K562 (cell line): Measurements from ENCODE around the gene RNF222. TPM values are rescaled to one million over a fixed set of nuclear protein-coding genes. Genes with fewer than 3 reads are reported as not detected.

ENCODE experiments used
- ATAC-seq: fragments of 200-7000 bp; cut with Tn5 transposase; 3 replicates; pipeline ENCODE4 v1.9.1; 2020; ENCODE audit warnings: moderate library complexity
- BruUV-seq: library from RNA; stranded (reverse); fragments of 400-500 nt; replicated peaks from 2 replicates; lab custom pipeline; 2021; lab: Mats Ljungman, UMichigan
- CTCF ChIA-PET: fragments of 300-600 bp; formaldehyde crosslinking; extraction: SDS; loops from one replicate; lab custom pipeline; 2021; ENCODE audit warnings: low intra/inter-chr PET ratio; lab: Yijun Ruan, JAX
- POLR2A ChIA-PET: fragments of 300-600, 350-650 bp; sonication (Branson Sonifier 250); formaldehyde crosslinking; extraction: SDS; loops from one replicate; lab custom pipeline; 2021; ENCODE audit warnings: antibody characterized with exemption, inconsistent platforms; lab: Yijun Ruan, JAX
- DNase-seq, 4 experiments: peaks; one replicate each; pipeline versions ENCODE4 v3.0.0 to v3.0.0-alpha.2; 2011 to 2018; ENCODE audit warnings: low spot score in 3 of 4, mixed read lengths in 3 of 4; ENCODE audit errors: extremely low read depth in 1 of 4
- FAIRE-seq: peaks from 2 replicates; lab custom pipeline; 2011; peaks lifted over from hg19 to GRCh38; lab: Jason Lieb, UNC
- H2AFZ ChIP-seq: 2 replicates; pipeline ENCODE4 v1.6.0; 2011; ENCODE audit warnings: low read depth, low read length, control low read depth, inconsistent platforms
- H3K27ac ChIP-seq: fragments of 200-600 bp; 3 replicates; pipeline ENCODE4 v1.8.0; 2011; ENCODE audit warnings: low read depth, mild to moderate bottlenecking, control low read depth, inconsistent platforms, low read length, moderate library complexity, mixed read lengths; ENCODE audit errors: extremely low read depth
- H3K27me3 ChIP-seq, 2 experiments: fragments of 300-600 bp in 1 of 2; 2 replicates in 1 of 2; 3 replicates in 1 of 2; pipeline versions ENCODE4 v1.6.0 to v1.8.0; 2011; ENCODE audit warnings: inconsistent platforms in 2 of 2, low read length in 2 of 2, mild to moderate bottlenecking in 1 of 2, mixed read lengths in 1 of 2, moderate library complexity in 1 of 2; ENCODE audit not compliant: control insufficient read depth in 2 of 2, insufficient read depth in 2 of 2
- H3K36me3 ChIP-seq: fragments of 300-600 bp; 3 replicates; pipeline ENCODE4 v1.8.0; 2011; ENCODE audit warnings: mild to moderate bottlenecking, low read length, inconsistent platforms; ENCODE audit not compliant: control insufficient read depth, insufficient read depth
- H3K4me1 ChIP-seq, 2 experiments: fragments of 200-600 bp in 1 of 2; replicated peaks in 1 of 2; 2 replicates in 1 of 2; 3 replicates in 1 of 2; pipeline versions ENCODE4 v1.5.1 to v1.8.0; 2011; ENCODE audit warnings: inconsistent platforms in 2 of 2, low read length in 2 of 2, mild to moderate bottlenecking in 1 of 2, mixed read lengths in 1 of 2, moderate library complexity in 1 of 2; ENCODE audit not compliant: control insufficient read depth in 2 of 2, insufficient read depth in 2 of 2
- H3K4me2 ChIP-seq: 2 replicates; pipeline ENCODE4 v1.6.1; 2011; ENCODE audit warnings: low read length, control low read depth, inconsistent platforms, mixed read lengths; ENCODE audit not compliant: insufficient read depth
- H3K4me3 ChIP-seq: fragments of 200-600 bp; sonication (generic), shearing (Covaris generic); 2 replicates; pipeline ENCODE4 v1.5.1; 2016; ENCODE audit warnings: control low read depth, inconsistent platforms
- H3K79me2 ChIP-seq: fragments of 200-600 bp; 3 replicates; pipeline ENCODE4 v1.8.0; 2011; ENCODE audit warnings: low read length, inconsistent platforms; ENCODE audit not compliant: control insufficient read depth, insufficient read depth
- H3K9ac ChIP-seq, 2 experiments: 2 replicates each; pipeline versions ENCODE4 v1.6.0 to v1.6.1; 2011; ENCODE audit warnings: low read depth in 2 of 2, low read length in 2 of 2, control low read depth in 1 of 2, inconsistent platforms in 1 of 2, mild to moderate bottlenecking in 1 of 2, mixed read lengths in 1 of 2; ENCODE audit not compliant: insufficient read depth in 1 of 2
- H3K9me1 ChIP-seq: one replicate; pipeline ENCODE4 v1.6.0; 2011; ENCODE audit warnings: inconsistent platforms, mild to moderate bottlenecking, low read length, moderate library complexity; ENCODE audit not compliant: control insufficient read depth, insufficient read depth
- H3K9me3 ChIP-seq: replicated peaks from 2 replicates; pipeline ENCODE4 v1.5.1; 2011; ENCODE audit warnings: low read depth, low read length, inconsistent platforms; ENCODE audit not compliant: control insufficient read depth, insufficient read depth
- H4K20me1 ChIP-seq: replicated peaks from 2 replicates; pipeline ENCODE4 v1.6.1; 2011; ENCODE audit warnings: low read length, inconsistent platforms, mixed read lengths; ENCODE audit not compliant: control insufficient read depth, insufficient read depth
- FOXA3 ChIP-seq, 2 experiments: fragments of 450-650 bp in 1 of 2; sonication (generic) in 1 of 2; formaldehyde crosslinking; IDR thresholded peaks in 1 of 2; conservative IDR thresholded peaks in 1 of 2; 2 replicates each; pipeline versions ENCODE4 v1.4.0 to v1.8.0; 2020 to 2022; ENCODE audit warnings: mild to moderate bottlenecking in 2 of 2, missing genetic modification reagents in 1 of 2
- HMGN3 ChIP-seq: IDR thresholded peaks from 2 replicates; pipeline ENCODE4 v1.6.1; 2011; ENCODE audit warnings: borderline replicate concordance, low read depth, mild to moderate bottlenecking, mixed read lengths, low read length; ENCODE audit not compliant: insufficient read length; ENCODE audit errors: extremely low read depth
- MBD2 ChIP-seq: sonication (generic); IDR thresholded peaks from 2 replicates; pipeline ENCODE4 v1.6.1; 2016; ENCODE audit warnings: low read depth, borderline replicate concordance
- NR2F6 ChIP-seq: fragments of 450-650 bp; formaldehyde crosslinking; IDR thresholded peaks from 2 replicates; pipeline ENCODE4 v1.4.0; 2020; ENCODE audit warnings: mild to moderate bottlenecking
- NRF1 ChIP-seq, 2 experiments: fragments of 450-650 bp; IDR thresholded peaks in 1 of 2; conservative IDR thresholded peaks in 1 of 2; 2 replicates each; pipeline ENCODE4 v1.6.1; 2014; ENCODE audit warnings: mild to moderate bottlenecking in 2 of 2
- PHF20 ChIP-seq: fragments of 450-650 bp; IDR thresholded peaks from 2 replicates; pipeline ENCODE4 v1.6.1; 2018; ENCODE audit not compliant: partially characterized antibody
- POLR3A ChIP-seq: IDR thresholded peaks from 2 replicates; pipeline ENCODE4 v1.6.1; 2011; ENCODE audit warnings: borderline replicate concordance, mild to moderate bottlenecking, moderate library complexity; ENCODE audit not compliant: insufficient read length, insufficient read depth; ENCODE audit errors: extremely low read depth
- SRSF3 ChIP-seq: fragments of 200-400 bp; formaldehyde crosslinking; IDR thresholded peaks from 2 replicates; pipeline ENCODE4 v1.6.1; 2016; ENCODE audit warnings: mild to moderate bottlenecking, low read length, moderate library complexity; ENCODE audit not compliant: insufficient read depth
- SRSF7 ChIP-seq: fragments of 200-400 bp; formaldehyde crosslinking; optimal IDR thresholded peaks from 2 replicates; pipeline ENCODE3; 2017; ENCODE audit warnings: mild to moderate bottlenecking, low read depth, low read length
- ZNF184 ChIP-seq: sonication (generic); formaldehyde crosslinking; IDR thresholded peaks from 2 replicates; pipeline ENCODE4 v1.5.0; 2020; ENCODE audit warnings: missing genetic modification reagents
- ZNF347 ChIP-seq: fragments of 450-650 bp; formaldehyde crosslinking; IDR thresholded peaks from 2 replicates; pipeline ENCODE4 v1.4.0; 2020; ENCODE audit warnings: low read depth, mild to moderate bottlenecking, moderate library complexity
- ZZZ3 ChIP-seq: fragments of 450-650 bp; IDR thresholded peaks from 2 replicates; pipeline ENCODE4 v1.6.1; 2016; ENCODE audit warnings: antibody characterized with exemption, mild to moderate bottlenecking, moderate library complexity
- WGBS: fragments of 100-300 bp; shearing (Covaris generic); methylation state at CpG from one replicate; pipeline ENCODE4 v1.1.6; 2016; ENCODE audit warnings: low coverage, mixed read lengths; ENCODE audit not compliant: insufficient coverage; ENCODE audit errors: missing lambda C conversion rate; 5-methylcytosine and 5-hydroxymethylcytosine counted together
- in situ Hi-C: fragments of 300-500 bp; cut with MboI; formaldehyde crosslinking; loops from 4 replicates; pipeline ENCODE4 v1.15.0; 2018; ENCODE audit warnings: inconsistent platforms, mixed read lengths
- intact Hi-C: fragments of 100-400 bp; cut with micrococcal nuclease; formaldehyde crosslinking; loops from 2 replicates; pipeline ENCODE4 v1.14.2; 2022
- polyA plus RNA-seq, 8 experiments: library from polyadenylated mRNA; depleted of rRNA in 4 of 8; stranded (reverse) in 5 of 8; unstranded in 3 of 8; fragments of >200 nt; fragmentation: Nextera tagmentation in 2 of 8; fragmentation: Illumina TruSeq in 1 of 8; extraction: Ambion mirVana in 2 of 8; extraction: Trizol in 1 of 8; gene quantifications; 2 replicates each; pipeline versions ENCODE4 v1.2.1 to v1.2.3, GENCODE V29; 2011 to 2014; ENCODE audit warnings: inconsistent platforms in 1 of 8, missing spikeins in 1 of 8
- total RNA-seq, 7 experiments: library from RNA; depleted of rRNA in 6 of 7; stranded (reverse); fragments of >200 nt in 6 of 7; fragmentation: Illumina TruSeq in 2 of 7; extraction: Trizol in 2 of 7; gene quantifications; 2 replicates each; pipeline versions ENCODE4 v1.2.1 to v1.2.3, GENCODE V29; 2011 to 2021; ENCODE audit warnings: low replicate concordance in 1 of 7
- TF ChIP-seq, protein P1 (sequence below): fragments of 250-450 bp; sonication (Bioruptor Pico); IDR thresholded peaks from 2 replicates; pipeline ENCODE4 v1.5.0; 2022; ENCODE audit warnings: mild to moderate bottlenecking

RNF222 gene
- total and polyA plus RNA-seq, 9 of the 15 experiments (the other 6 are each of a cell fraction or from before 2014, with no cell fraction given): not detected

DNA sequence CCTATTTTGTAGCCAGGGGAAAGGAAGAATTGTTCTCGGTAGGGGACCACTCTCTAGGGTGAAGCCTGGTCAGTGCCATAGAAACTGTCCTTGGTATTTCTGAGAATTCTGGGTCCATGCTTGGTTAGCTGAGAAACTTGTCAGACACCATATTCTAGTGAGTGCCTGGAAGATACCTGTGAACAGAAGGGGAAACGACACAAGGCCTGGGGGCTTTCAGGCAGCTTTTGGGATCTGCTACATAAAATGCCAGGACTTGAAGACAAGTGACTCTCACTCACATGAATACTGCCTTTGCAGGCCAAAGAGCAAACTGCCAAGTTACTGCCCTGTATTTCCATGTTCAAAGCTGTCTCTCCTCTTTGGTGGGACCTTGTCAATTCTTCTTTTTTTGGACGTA, 39.7 kb downstream of the RNF222 start:
- Histone ChIP-seq H2AFZ (no peak overlapping the region), H3K4me1 (peaks cover 0 to 30% of the 10 kb centered on the region in 2 experiments; a peak in 4 of 5 replicates), H3K79me2 (no peaks in the 10 kb centered on the region), H4K20me1 (no peaks in the 10 kb centered on the region), H3K9ac (no peak overlapping the region), H3K36me3 (no peaks in the 10 kb centered on the region), H3K4me3 (no peak overlapping the region), H3K27ac (no peak overlapping the region), H3K9me1 (no peaks in the 10 kb centered on the region), H3K27me3 (no peaks in the 10 kb centered on the region), H3K4me2 (no peak overlapping the region), H3K9me3 (no peaks in the 10 kb centered on the region)
- WGBS: 51% methylated on average over 2 of the region's 3 CpGs
- intact Hi-C loops (no loop called here), in situ Hi-C loops (no loop called here)
- no TSS peak for BruUV-seq
- ATAC-seq: no peak
- no peak for DNase-seq
- FAIRE-seq: no peak
- ChIA-PET CTCF (no interaction called here), POLR2A (interaction anchor here (0.8 kb wide), 1 partner anchor 32 kb away, joined by 3 read pairs; no protein-coding TSS in a partner anchor)
- TF ChIP-seq NRF1 (conservative IDR thresholded peaks at IDR 0.05 in 1 of 2, IDR thresholded peaks at IDR 0.05 in 1 of 2): no peak
- no peak for TF ChIP-seq MBD2
- TF ChIP-seq FOXA3 (CRISPR knock-in tag; conservative IDR thresholded peaks at IDR 0.05 in 1 of 2, IDR thresholded peaks at IDR 0.05 in 1 of 2): no peak
- TF ChIP-seq ZNF184 (CRISPR knock-in tag): no peak
- TF ChIP-seq SRSF7: no peak
- no peak for TF ChIP-seq HMGN3
- no peak for TF ChIP-seq ZNF347 (CRISPR knock-in tag)
- TF ChIP-seq, protein P1, sequence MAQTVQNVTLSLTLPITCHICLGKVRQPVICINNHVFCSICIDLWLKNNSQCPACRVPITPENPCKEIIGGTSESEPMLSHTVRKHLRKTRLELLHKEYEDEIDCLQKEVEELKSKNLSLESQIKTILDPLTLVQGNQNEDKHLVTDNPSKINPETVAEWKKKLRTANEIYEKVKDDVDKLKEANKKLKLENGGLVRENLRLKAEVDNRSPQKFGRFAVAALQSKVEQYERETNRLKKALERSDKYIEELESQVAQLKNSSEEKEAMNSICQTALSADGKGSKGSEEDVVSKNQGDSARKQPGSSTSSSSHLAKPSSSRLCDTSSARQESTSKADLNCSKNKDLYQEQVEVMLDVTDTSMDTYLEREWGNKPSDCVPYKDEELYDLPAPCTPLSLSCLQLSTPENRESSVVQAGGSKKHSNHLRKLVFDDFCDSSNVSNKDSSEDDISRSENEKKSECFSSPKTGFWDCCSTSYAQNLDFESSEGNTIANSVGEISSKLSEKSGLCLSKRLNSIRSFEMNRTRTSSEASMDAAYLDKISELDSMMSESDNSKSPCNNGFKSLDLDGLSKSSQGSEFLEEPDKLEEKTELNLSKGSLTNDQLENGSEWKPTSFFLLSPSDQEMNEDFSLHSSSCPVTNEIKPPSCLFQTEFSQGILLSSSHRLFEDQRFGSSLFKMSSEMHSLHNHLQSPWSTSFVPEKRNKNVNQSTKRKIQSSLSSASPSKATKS: no peak
- no peak for TF ChIP-seq SRSF3
- no peak for TF ChIP-seq ZZZ3
- no peak for TF ChIP-seq POLR3A
- no peak for TF ChIP-seq NR2F6
- TF ChIP-seq PHF20: no peak
